Measurements from ENCODE around the gene DAP. TPM values are rescaled to one million over a fixed set of nuclear protein-coding genes. Genes with fewer than 3 reads are reported as not detected.

DAP gene
- total RNA-seq (2021) (95.9 and 98.3 TPM in 2 replicates), Bru-seq, nascent RNA (percentile 81 among the genes with signal in this experiment), BruChase-seq, experiment 1, labeled RNA remaining after a 2-hour chase (percentile 73 among the genes with signal in this experiment), BruChase-seq, experiment 2, labeled RNA remaining after a 6-hour chase (percentile 71 among the genes with signal in this experiment)
- long read RNA-seq, transcript DAP-201 (4 exons, 2,339 nt) = major isoform, 260 of 278 reads
- long read RNA-seq, partial matches to known transcripts = 8 of 278 reads
- long read RNA-seq, other reads (novel, unspliced or antisense) = 10 of 278 reads

GRCh38 chr5:10761185-10761932, at the start of gene DAP:
Gene DAP, minus strand, starts transcription at chr5:10761234. Its CDS starts 166 bp downstream, at chr5:10761068.
- Histone ChIP-seq H3K9me3 (ENCODE audit: low read depth, low read length, poor library complexity, severe bottlenecking) (no peaks in the 10 kb centered on the region), H3K4me1 (ENCODE audit: insufficient read depth, low read length, poor library complexity, severe bottlenecking) (peaks cover 26% of the 10 kb centered on the region), H3K27me3 (replicated peaks; ENCODE audit: insufficient read depth, low read depth, low read length, poor library complexity) (no peaks in the 10 kb centered on the region), H3K27ac (ENCODE audit: low read depth, low read length, poor library complexity, severe bottlenecking) (peak within 1 kb of the TSS; percentile 88), H3K4me3 (ENCODE audit: low read depth, low read length, poor library complexity, severe bottlenecking) (peak within 1 kb of the TSS; percentile 89), H3K36me3 (ENCODE audit: insufficient read depth, low read length, poor library complexity, severe bottlenecking) (no peaks in the 10 kb centered on the region)
- BruUV-seq (replicated peaks) = no TSS peak
- DNase-seq (ENCODE audit: low spot score) = peak; percentile 89
- intact Hi-C loops (cut with micrococcal nuclease; ENCODE audit: unreplicated experiment) = no loop called here
- POLR2A ChIA-PET (ENCODE audit: low non-redundant PET) = no interaction called here
- TF ChIP-seq EZH2 (IDR thresholded peaks at IDR 0.05; ENCODE audit: borderline replicate concordance, low read depth, low read length, poor library complexity, severe bottlenecking) (no peak), CTCF (conservative IDR thresholded peaks at IDR 0.05; ENCODE audit: low read depth, low read length) (no peak)
- CTCF ChIA-PET = no interaction called here

- intact Hi-C loops (cut with micrococcal nuclease; ENCODE audit: unreplicated experiment) = no loop called here
- no TSS peak for BruUV-seq (replicated peaks)
- H3K36me3 ChIP-seq (ENCODE audit: insufficient read depth, low read length, poor library complexity, severe bottlenecking) = no peaks in the 10 kb centered on the region
- no peak overlapping the region for H3K27ac ChIP-seq (ENCODE audit: low read depth, low read length, poor library complexity, severe bottlenecking)
- H3K4me3 ChIP-seq (ENCODE audit: low read depth, low read length, poor library complexity, severe bottlenecking) = no peak overlapping the region
- H3K4me1 ChIP-seq (ENCODE audit: insufficient read depth, low read length, poor library complexity, severe bottlenecking) = no peaks in the 10 kb centered on the region
- ChIA-PET POLR2A (ENCODE audit: low non-redundant PET) (no interaction called here), CTCF (no interaction called here)
- no peak for DNase-seq (ENCODE audit: low spot score)
- no peak for TF ChIP-seq EZH2 (IDR thresholded peaks at IDR 0.05; ENCODE audit: borderline replicate concordance, low read depth, low read length, poor library complexity, severe bottlenecking)
- TF ChIP-seq CTCF (conservative IDR thresholded peaks at IDR 0.05; ENCODE audit: low read depth, low read length) = no peak
- no peaks in the 10 kb centered on the region for H3K9me3 ChIP-seq (ENCODE audit: low read depth, low read length, poor library complexity, severe bottlenecking)
- peaks cover 8% of the 10 kb centered on the region for H3K27me3 ChIP-seq (replicated peaks; ENCODE audit: insufficient read depth, low read depth, low read length, poor library complexity)
Measured at GRCh38 chr5:10808347-10809226, 47.6 kb upstream of the DAP start.

GRCh38 chr5:10801931-10802666, 41.1 kb upstream of the DAP start:
- CTCF ChIA-PET = interaction anchor here (0.6 kb wide), 1 partner anchor 68 kb away, joined by 7 read pairs; no protein-coding TSS in a partner anchor
- intact Hi-C loops (cut with micrococcal nuclease; ENCODE audit: unreplicated experiment) = no loop called here
- TF ChIP-seq CTCF (conservative IDR thresholded peaks at IDR 0.05; ENCODE audit: low read depth, low read length) (no peak), EZH2 (IDR thresholded peaks at IDR 0.05; ENCODE audit: borderline replicate concordance, low read depth, low read length, poor library complexity, severe bottlenecking) (no peak)
- POLR2A ChIA-PET (ENCODE audit: low non-redundant PET) = no interaction called here
- H3K27ac ChIP-seq (ENCODE audit: low read depth, low read length, poor library complexity, severe bottlenecking) = no peak overlapping the region
- H3K36me3 ChIP-seq (ENCODE audit: insufficient read depth, low read length, poor library complexity, severe bottlenecking) = no peaks in the 10 kb centered on the region
- DNase-seq (ENCODE audit: low spot score) = peak; percentile 2
- H3K4me1 ChIP-seq (ENCODE audit: insufficient read depth, low read length, poor library complexity, severe bottlenecking) = no peaks in the 10 kb centered on the region
- no TSS peak for BruUV-seq (replicated peaks)
- H3K27me3 ChIP-seq (replicated peaks; ENCODE audit: insufficient read depth, low read depth, low read length, poor library complexity) = peaks cover 56% of the 10 kb centered on the region
- H3K4me3 ChIP-seq (ENCODE audit: low read depth, low read length, poor library complexity, severe bottlenecking) = no peak overlapping the region
- H3K9me3 ChIP-seq (ENCODE audit: low read depth, low read length, poor library complexity, severe bottlenecking) = no peaks in the 10 kb centered on the region

Data from A673 (cell line).